ENCODE results near the gene SOHLH1.

SOHLH1 gene

DNA sequence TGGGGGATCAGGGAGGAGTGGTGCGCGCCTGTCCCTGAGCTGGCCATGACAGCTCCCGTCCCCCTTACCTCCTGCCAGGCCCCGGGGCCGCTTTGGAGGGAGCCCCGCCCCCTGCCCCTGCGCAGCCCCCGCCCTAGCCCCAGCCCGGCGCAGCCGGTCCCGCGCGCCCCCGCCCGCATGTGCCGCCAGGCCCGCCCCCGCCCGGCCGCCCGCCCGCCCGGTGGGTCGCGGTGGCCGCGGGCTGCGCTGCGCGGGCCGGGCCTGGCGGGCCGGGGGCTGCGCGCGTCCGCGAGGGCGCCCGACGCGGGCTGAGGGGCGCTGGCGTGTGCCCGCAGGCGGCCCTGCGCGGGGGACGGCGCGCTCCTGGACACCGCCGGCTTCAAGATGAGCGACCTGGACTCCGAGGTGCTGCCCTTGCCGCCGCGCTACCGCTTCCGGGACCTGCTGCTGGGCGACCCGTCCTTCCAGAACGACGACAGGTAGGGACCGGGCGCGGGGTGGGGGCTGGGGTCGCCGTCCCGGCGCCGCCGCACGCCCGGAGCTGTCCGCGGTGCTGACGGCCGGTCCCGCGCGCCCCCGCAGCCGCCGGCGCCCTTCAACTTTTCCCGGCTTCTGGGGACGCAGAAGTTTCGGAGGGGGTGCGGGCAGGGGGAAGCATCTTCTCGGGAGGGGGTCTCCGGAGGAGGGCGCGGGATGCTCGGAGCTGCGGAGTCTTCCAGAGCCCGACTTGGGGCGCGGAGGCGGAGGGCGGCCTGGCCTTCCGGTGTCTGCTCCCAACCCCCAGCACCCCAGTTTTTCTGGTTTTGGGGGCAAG, 15.2 kb upstream of the SOHLH1 start:
- no peak overlapping the region for H3K27ac ChIP-seq
- no peak for TF ChIP-seq EZH2 (IDR thresholded peaks at IDR 0.05)
- TF ChIP-seq FOXP2 (optimal IDR thresholded peaks at IDR 0.05; ENCODE audit: control extremely low read depth, extremely low read length, insufficient read depth): no peak
- TF ChIP-seq POLR2AphosphoS5 (IDR thresholded peaks at IDR 0.05; ENCODE audit: borderline replicate concordance, low read depth, low read length): no peak
- no peaks in the 10 kb centered on the region for H3K36me3 ChIP-seq (ENCODE audit: insufficient read depth, low read length)
- no peaks in the 10 kb centered on the region for H3K9me3 ChIP-seq (ENCODE audit: low read depth, low read length)
- DNase-seq (ENCODE audit: low read depth, low spot score): no peak
- H3K4me3 ChIP-seq: no peak overlapping the region
- no peak overlapping the region for H3K9ac ChIP-seq (ENCODE audit: insufficient read length)

GRCh38 chr9:135712613-135713295, 13.5 kb upstream of the SOHLH1 start:
- Histone ChIP-seq H3K9me3 (ENCODE audit: low read depth, low read length) (no peaks in the 10 kb centered on the region), H3K4me3 (no peak overlapping the region), H3K36me3 (ENCODE audit: insufficient read depth, low read length) (no peaks in the 10 kb centered on the region), H3K9ac (ENCODE audit: insufficient read length) (no peak overlapping the region), H3K27ac (no peak overlapping the region)
- no peak for DNase-seq (ENCODE audit: low read depth, low spot score)
- TF ChIP-seq EZH2 (IDR thresholded peaks at IDR 0.05) (no peak), FOXP2 (optimal IDR thresholded peaks at IDR 0.05; ENCODE audit: control extremely low read depth, extremely low read length, insufficient read depth) (no peak), POLR2AphosphoS5 (IDR thresholded peaks at IDR 0.05; ENCODE audit: borderline replicate concordance, low read depth, low read length) (no peak)

- no peaks in the 10 kb centered on the region for H3K9me3 ChIP-seq (ENCODE audit: low read depth, low read length)
- no peak overlapping the region for H3K4me3 ChIP-seq
- H3K36me3 ChIP-seq (ENCODE audit: insufficient read depth, low read length): no peaks in the 10 kb centered on the region
- no peak overlapping the region for H3K27ac ChIP-seq
- H3K9ac ChIP-seq (ENCODE audit: insufficient read length): no peak overlapping the region
- TF ChIP-seq EZH2 (IDR thresholded peaks at IDR 0.05) (no peak), POLR2AphosphoS5 (IDR thresholded peaks at IDR 0.05; ENCODE audit: borderline replicate concordance, low read depth, low read length) (no peak), FOXP2 (optimal IDR thresholded peaks at IDR 0.05; ENCODE audit: control extremely low read depth, extremely low read length, insufficient read depth) (no peak)
- DNase-seq (ENCODE audit: low read depth, low spot score): no peak
Observed at GRCh38 chr9:135711881-135712280, 12.6 kb upstream of the SOHLH1 start.

- no peaks in the 10 kb centered on the region for H3K9me3 ChIP-seq (ENCODE audit: low read depth, low read length)
- TF ChIP-seq EZH2 (IDR thresholded peaks at IDR 0.05) (no peak), POLR2AphosphoS5 (IDR thresholded peaks at IDR 0.05; ENCODE audit: borderline replicate concordance, low read depth, low read length) (no peak), FOXP2 (optimal IDR thresholded peaks at IDR 0.05; ENCODE audit: control extremely low read depth, extremely low read length, insufficient read depth) (no peak)
- H3K27ac ChIP-seq: no peak overlapping the region
- no peak for DNase-seq (ENCODE audit: low read depth, low spot score)
- no peaks in the 10 kb centered on the region for H3K36me3 ChIP-seq (ENCODE audit: insufficient read depth, low read length)
- H3K9ac ChIP-seq (ENCODE audit: insufficient read length): no peak overlapping the region
- no peak overlapping the region for H3K4me3 ChIP-seq
Observed at GRCh38 chr9:135711391-135711790, 12.1 kb upstream of the SOHLH1 start.

GRCh38 chr9:135708164-135708563, 8.9 kb upstream of the SOHLH1 start:
- TF ChIP-seq FOXP2 (optimal IDR thresholded peaks at IDR 0.05; ENCODE audit: control extremely low read depth, extremely low read length, insufficient read depth): no peak
- no peak for TF ChIP-seq POLR2AphosphoS5 (IDR thresholded peaks at IDR 0.05; ENCODE audit: borderline replicate concordance, low read depth, low read length)
- TF ChIP-seq EZH2 (IDR thresholded peaks at IDR 0.05): no peak
- DNase-seq (ENCODE audit: low read depth, low spot score): no peak
- no peak overlapping the region for H3K9ac ChIP-seq (ENCODE audit: insufficient read length)
- no peak overlapping the region for H3K4me3 ChIP-seq
- H3K9me3 ChIP-seq (ENCODE audit: low read depth, low read length): no peaks in the 10 kb centered on the region
- no peaks in the 10 kb centered on the region for H3K36me3 ChIP-seq (ENCODE audit: insufficient read depth, low read length)
- H3K27ac ChIP-seq: no peak overlapping the region

DNA sequence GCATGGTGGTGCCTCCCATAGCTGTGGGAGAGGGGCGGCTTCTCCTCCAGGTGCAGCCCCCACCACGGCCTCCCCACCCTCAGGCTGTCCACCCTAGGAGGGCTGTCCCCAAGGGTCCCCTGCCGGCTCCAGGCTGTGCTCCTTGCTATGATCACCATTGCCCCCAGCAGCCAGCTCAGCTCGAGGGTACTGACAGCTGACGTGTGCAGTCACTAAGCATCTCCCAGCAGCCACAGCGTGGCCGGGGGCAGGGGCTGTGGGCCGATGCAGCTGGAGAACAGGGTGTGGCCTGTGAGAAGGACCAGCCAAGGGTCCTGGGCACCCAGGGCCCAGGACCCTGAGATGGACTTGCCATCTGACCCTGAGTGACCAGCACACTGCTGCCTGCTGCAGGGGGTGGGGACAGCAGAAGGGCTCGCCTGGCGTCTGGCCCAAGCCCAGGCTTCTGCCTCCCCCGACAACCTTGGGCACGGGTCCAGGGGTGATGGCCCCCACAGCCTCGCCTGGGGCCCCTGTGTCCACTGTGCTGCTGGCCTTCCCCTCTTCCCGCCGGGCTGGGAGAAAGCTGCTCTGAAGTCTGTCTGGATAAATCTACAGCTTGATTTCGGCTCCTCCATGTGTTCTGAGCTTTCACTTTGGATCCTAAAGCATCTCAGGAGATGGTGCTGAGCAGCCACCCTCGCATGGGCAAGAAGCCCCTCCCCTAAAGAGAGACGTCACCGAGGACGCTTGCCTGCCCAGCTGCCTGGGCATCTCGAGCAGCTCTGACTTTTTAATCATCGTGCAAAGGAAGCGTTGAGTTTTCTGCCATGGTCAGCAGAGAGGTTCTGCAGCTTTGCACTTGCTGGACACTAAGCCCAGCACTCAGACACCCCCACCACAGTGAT, 8.2 kb upstream of the SOHLH1 start:
- Histone ChIP-seq H3K27ac (no peak overlapping the region), H3K36me3 (ENCODE audit: insufficient read depth, low read length) (no peaks in the 10 kb centered on the region), H3K4me3 (no peak overlapping the region), H3K9ac (ENCODE audit: insufficient read length) (no peak overlapping the region), H3K9me3 (ENCODE audit: low read depth, low read length) (no peaks in the 10 kb centered on the region)
- TF ChIP-seq EZH2 (IDR thresholded peaks at IDR 0.05): no peak
- TF ChIP-seq FOXP2 (optimal IDR thresholded peaks at IDR 0.05; ENCODE audit: control extremely low read depth, extremely low read length, insufficient read depth): no peak
- no peak for TF ChIP-seq POLR2AphosphoS5 (IDR thresholded peaks at IDR 0.05; ENCODE audit: borderline replicate concordance, low read depth, low read length)
- no peak for DNase-seq (ENCODE audit: low read depth, low spot score)

DNA sequence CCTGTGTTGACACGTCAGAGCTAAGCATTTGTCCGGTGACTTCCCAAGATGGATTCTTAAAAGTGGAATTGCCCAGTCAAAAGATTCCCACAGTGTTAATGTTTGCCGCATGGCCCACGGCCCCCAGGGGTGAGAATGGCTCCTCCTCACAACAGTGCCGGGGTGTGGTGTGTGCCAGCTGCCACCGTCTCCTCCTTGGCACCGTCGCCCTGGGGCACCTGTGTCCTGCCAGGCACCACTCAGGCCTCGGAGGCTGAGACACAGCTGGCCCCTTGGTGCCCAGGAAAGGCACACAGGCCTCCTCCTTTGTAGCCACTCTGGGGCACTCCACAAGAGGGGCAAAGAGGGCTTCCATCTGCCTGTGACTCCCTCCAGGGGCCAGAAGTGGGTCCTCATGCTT, 7.0 kb upstream of the SOHLH1 start:
- TF ChIP-seq POLR2AphosphoS5 (IDR thresholded peaks at IDR 0.05; ENCODE audit: borderline replicate concordance, low read depth, low read length) (no peak), FOXP2 (optimal IDR thresholded peaks at IDR 0.05; ENCODE audit: control extremely low read depth, extremely low read length, insufficient read depth) (no peak), EZH2 (IDR thresholded peaks at IDR 0.05) (no peak)
- no peak overlapping the region for H3K4me3 ChIP-seq

DNA sequence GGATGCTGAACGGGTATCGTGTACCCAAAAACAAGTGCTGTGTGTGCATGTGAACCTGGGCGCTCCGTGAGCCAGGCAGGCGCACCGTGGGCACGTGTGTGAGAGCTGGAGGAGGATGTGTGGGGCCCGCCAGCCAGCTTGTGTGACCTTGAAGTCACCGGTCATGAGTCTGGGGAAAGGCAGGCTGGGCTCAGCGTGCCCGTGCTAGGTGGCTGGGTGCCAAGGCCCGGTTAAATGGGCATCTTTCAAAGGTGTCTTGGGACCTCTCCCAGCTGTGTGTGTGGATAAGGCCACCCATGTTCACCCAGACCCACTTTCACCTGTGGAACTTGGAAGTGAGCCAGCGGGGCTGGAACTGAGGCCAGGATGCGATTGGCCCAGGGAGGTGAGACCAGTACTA, 6.1 kb upstream of the SOHLH1 start:
- TF ChIP-seq POLR2AphosphoS5 (IDR thresholded peaks at IDR 0.05; ENCODE audit: borderline replicate concordance, low read depth, low read length): no peak
- TF ChIP-seq EZH2 (IDR thresholded peaks at IDR 0.05): no peak
- TF ChIP-seq FOXP2 (optimal IDR thresholded peaks at IDR 0.05; ENCODE audit: control extremely low read depth, extremely low read length, insufficient read depth): no peak
- Histone ChIP-seq H3K9ac (ENCODE audit: insufficient read length) (no peak overlapping the region), H3K27ac (no peak overlapping the region), H3K9me3 (ENCODE audit: low read depth, low read length) (no peaks in the 10 kb centered on the region), H3K36me3 (ENCODE audit: insufficient read depth, low read length) (no peaks in the 10 kb centered on the region), H3K4me3 (no peak overlapping the region)
- no peak for DNase-seq (ENCODE audit: low read depth, low spot score)

More for the DNA sequence above, 7.0 kb upstream of the SOHLH1 start:
- Histone ChIP-seq H3K9me3 (ENCODE audit: low read depth, low read length) (no peaks in the 10 kb centered on the region), H3K36me3 (ENCODE audit: insufficient read depth, low read length) (no peaks in the 10 kb centered on the region), H3K27ac (no peak overlapping the region), H3K9ac (ENCODE audit: insufficient read length) (no peak overlapping the region)
- no peak for DNase-seq (ENCODE audit: low read depth, low spot score)

Measured in SK-N-MC (cell line).